Measurements from ENCODE around the gene NFIA.

DNA sequence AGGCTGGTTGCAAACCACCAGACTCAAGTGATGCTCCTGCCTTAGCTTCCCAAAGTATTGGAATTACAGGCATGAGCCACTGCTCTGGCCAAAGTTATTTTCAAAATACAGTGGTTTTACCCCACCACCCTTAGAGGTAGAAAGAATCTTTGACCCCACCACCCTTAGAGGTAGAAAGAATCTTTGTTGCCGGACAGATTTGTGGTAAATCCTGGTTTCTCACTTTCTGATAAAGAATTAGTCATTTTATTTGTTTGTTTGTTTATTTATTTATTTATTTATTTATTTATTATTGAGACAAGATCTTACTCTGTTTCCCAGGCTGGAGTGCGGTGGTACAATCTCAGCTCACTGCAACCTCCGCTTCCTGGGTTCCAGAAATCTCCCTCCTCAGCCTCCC is 55.9 kb downstream of the NFIA start:
- TF ChIP-seq ZNF695 (CRISPR knock-in tag; IDR thresholded peaks at IDR 0.05), result no peak
- TF ChIP-seq EZH2 (IDR thresholded peaks at IDR 0.05; ENCODE audit: borderline replicate concordance, low read depth, low read length), result no peak
- TF ChIP-seq, protein P1, sequence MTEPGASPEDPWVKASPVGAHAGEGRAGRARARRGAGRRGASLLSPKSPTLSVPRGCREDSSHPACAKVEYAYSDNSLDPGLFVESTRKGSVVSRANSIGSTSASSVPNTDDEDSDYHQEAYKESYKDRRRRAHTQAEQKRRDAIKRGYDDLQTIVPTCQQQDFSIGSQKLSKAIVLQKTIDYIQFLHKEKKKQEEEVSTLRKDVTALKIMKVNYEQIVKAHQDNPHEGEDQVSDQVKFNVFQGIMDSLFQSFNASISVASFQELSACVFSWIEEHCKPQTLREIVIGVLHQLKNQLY (CRISPR knock-in tag; conservative IDR thresholded peaks at IDR 0.05), result no peak
- TF ChIP-seq GABPB1 (CRISPR knock-in tag; IDR thresholded peaks at IDR 0.05), result no peak
- TF ChIP-seq ZSCAN29 (IDR thresholded peaks at IDR 0.05), result no peak
- no peak for TF ChIP-seq NEUROD1 (IDR thresholded peaks at IDR 0.05; ENCODE audit: borderline replicate concordance, low read depth, low read length, partially characterized antibody)
- TF ChIP-seq DDX20 (tag; IDR thresholded peaks at IDR 0.05; ENCODE audit: low read depth), result no peak
- no peak for TF ChIP-seq HNRNPH1 (optimal IDR thresholded peaks at IDR 0.05; ENCODE audit: low read depth, low read length)
